Adrenal gland (tissue), 5 donors: ENCODE measurements around the gene INPP5A.

Source experiments
- POLR2A ChIP-seq, 2 donors: fragments of 450-650 bp; IDR thresholded peaks; one replicate each; pipeline ENCODE4 v1.6.1; 2017; ENCODE audit warnings: antibody characterized with exemption in 2 of 2, mild to moderate bottlenecking in 2 of 2, moderate library complexity in 1 of 2
- TF ChIP-seq, protein P1 (sequence below), 6 experiments: fragments of 450-650 bp in 4 of 6; fragments of 200-600 bp in 2 of 6; sonication (generic) in 1 of 6; IDR thresholded peaks; 1 replicate in 5 of 6; 2 replicates in 1 of 6; pipeline versions ENCODE4 v1.5.1 to v1.8.0; 2016 to 2021; ENCODE audit warnings: antibody characterized with exemption in 6 of 6, mild to moderate bottlenecking in 2 of 6, moderate library complexity in 1 of 6
- donor health status: DM: no; HTN: no; CAD: no.

DNA sequence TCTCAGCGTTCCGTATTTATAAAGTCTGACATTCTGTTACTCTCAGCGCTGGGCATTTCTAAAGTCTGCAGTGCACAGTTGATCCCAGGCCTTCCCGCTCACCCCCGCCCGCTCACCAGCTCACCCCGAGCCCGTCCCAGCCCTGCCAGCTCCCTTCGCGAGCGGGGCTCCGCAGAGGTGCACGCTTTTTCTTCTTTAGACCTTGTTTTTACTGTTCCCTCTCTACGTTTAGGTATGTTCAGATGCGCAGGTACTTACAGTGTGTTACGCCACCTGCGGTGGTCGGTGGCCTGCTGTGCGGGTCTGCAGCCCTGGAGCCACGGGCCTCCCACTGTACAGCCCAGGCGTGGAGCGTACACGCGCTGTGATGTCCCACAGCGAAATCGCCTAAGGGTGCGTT, 219.6 kb downstream of the INPP5A start:
- TF ChIP-seq, protein P1, sequence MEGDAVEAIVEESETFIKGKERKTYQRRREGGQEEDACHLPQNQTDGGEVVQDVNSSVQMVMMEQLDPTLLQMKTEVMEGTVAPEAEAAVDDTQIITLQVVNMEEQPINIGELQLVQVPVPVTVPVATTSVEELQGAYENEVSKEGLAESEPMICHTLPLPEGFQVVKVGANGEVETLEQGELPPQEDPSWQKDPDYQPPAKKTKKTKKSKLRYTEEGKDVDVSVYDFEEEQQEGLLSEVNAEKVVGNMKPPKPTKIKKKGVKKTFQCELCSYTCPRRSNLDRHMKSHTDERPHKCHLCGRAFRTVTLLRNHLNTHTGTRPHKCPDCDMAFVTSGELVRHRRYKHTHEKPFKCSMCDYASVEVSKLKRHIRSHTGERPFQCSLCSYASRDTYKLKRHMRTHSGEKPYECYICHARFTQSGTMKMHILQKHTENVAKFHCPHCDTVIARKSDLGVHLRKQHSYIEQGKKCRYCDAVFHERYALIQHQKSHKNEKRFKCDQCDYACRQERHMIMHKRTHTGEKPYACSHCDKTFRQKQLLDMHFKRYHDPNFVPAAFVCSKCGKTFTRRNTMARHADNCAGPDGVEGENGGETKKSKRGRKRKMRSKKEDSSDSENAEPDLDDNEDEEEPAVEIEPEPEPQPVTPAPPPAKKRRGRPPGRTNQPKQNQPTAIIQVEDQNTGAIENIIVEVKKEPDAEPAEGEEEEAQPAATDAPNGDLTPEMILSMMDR (IDR thresholded peaks at IDR 0.05) = no peak
- TF ChIP-seq POLR2A (IDR thresholded peaks at IDR 0.05) = no peak
